SH-SY5Y (cell line): ENCODE measurements around the gene TMEM135.

Experiments used
- GATA2 ChIP-seq: IDR thresholded peaks from 2 replicates; pipeline ENCODE4 v1.6.1; 2011; ENCODE audit warnings: mild to moderate bottlenecking, low read depth, low read length
- GATA3 ChIP-seq: IDR thresholded peaks from 2 replicates; pipeline ENCODE4 v1.6.1; 2011; ENCODE audit warnings: low read depth, mild to moderate bottlenecking, low read length, moderate library complexity

DNA sequence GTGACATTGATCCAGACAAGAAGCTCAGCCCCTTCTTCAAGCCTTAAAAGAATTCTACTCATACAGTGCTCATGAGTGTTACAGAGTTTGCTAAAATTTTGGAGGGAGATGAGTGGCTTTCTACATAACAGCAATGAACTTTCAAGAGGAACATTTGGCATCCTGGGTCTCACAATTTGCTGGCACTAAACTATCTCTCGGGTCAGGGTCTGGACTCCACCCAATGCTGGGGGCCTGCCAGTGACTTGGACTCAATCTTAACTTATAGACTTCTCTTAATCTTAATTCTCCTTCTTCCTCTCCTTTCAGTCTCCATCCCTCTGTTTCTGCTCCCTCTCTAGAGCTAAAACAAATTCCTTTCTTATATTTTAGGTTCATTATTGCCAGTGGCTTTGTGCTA lies 317.9 kb downstream of the TMEM135 start:
- no peak for TF ChIP-seq GATA3
- TF ChIP-seq GATA2, result no peak
